ENCODE measurements around the gene DYRK1A. TPM values are rescaled to one million over a fixed set of nuclear protein-coding genes. Genes with fewer than 3 reads are reported as not detected.

Gene DYRK1A
- total RNA-seq, 1 donor from 2014 or later = 50.3 TPM

GRCh38 chr21:37432710-37433455 is 66.3 kb downstream of the DYRK1A start:
- H3K27me3 Mint-ChIP-seq (ENCODE audit: low read depth) = no peaks in the 10 kb centered on the region
- no peak for DNase-seq (ENCODE audit: low spot score)
- H3K4me1 Mint-ChIP-seq (ENCODE audit: low read depth) = peaks cover 27% of the 10 kb centered on the region
- no peak overlapping the region for H3K4me3 Mint-ChIP-seq (ENCODE audit: unreplicated experiment)
- peaks cover 2% of the 10 kb centered on the region for H3K36me3 Mint-ChIP-seq (ENCODE audit: low read depth)
- H3K27ac Mint-ChIP-seq (ENCODE audit: unreplicated experiment) = no peak overlapping the region
- no peaks in the 10 kb centered on the region for H3K9me3 Mint-ChIP-seq (ENCODE audit: low read depth)
- no peak for TF ChIP-seq CTCF (IDR thresholded peaks at IDR 0.05)

DNA sequence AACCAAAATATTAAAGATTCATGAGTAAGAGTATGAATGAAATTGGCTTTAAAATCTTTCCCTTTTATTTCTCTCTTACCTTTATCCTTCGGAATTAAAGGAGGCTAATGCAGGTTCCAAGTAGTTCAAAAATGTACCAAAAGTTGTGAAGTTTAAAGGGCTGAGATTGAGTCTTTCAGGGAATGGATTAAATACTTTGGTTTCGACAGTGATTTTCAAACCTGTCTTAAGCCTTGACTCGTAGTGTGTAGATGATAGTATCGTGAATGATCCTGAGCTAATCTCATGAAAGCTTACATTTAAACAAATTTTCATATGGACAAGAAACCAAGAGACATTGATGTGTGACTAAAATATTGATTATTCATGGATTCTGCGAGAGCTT is 66.9 kb downstream of the DYRK1A start:
- H3K9me3 Mint-ChIP-seq (ENCODE audit: low read depth) = no peaks in the 10 kb centered on the region
- no peaks in the 10 kb centered on the region for H3K27me3 Mint-ChIP-seq (ENCODE audit: low read depth)
- DNase-seq (ENCODE audit: low spot score) = no peak
- H3K36me3 Mint-ChIP-seq (ENCODE audit: low read depth) = peaks cover 2% of the 10 kb centered on the region
- TF ChIP-seq CTCF (IDR thresholded peaks at IDR 0.05) = no peak
- H3K4me1 Mint-ChIP-seq (ENCODE audit: low read depth) = peaks cover 33% of the 10 kb centered on the region
- no peak overlapping the region for H3K4me3 Mint-ChIP-seq (ENCODE audit: unreplicated experiment)
- H3K27ac Mint-ChIP-seq (ENCODE audit: unreplicated experiment) = no peak overlapping the region

DNA sequence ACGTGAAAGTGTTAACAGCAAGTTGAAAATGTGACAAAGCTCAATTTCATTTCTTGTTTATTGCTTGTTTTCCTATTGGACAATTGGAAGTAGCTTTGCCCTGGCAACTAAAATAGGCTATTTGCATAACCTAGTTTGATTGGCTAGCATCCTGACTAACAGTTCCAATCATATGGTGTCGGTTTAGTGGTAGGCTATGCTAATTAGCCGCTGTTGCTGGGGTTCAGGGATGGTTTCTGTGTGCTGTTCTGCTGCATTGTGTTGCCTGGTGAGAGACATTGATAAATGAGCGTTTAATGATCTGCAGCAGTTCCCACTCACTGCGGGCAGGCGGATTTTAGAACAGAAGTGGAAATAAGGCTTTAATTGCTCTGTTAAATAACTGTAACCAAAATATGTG is 68.5 kb downstream of the DYRK1A start:
- no peak overlapping the region for H3K27ac Mint-ChIP-seq (ENCODE audit: unreplicated experiment)
- no peaks in the 10 kb centered on the region for H3K9me3 Mint-ChIP-seq (ENCODE audit: low read depth)
- H3K4me3 Mint-ChIP-seq (ENCODE audit: unreplicated experiment) = no peak overlapping the region
- no peak for TF ChIP-seq CTCF (IDR thresholded peaks at IDR 0.05)
- H3K4me1 Mint-ChIP-seq (ENCODE audit: low read depth) = peaks cover 43% of the 10 kb centered on the region
- H3K27me3 Mint-ChIP-seq (ENCODE audit: low read depth) = no peaks in the 10 kb centered on the region
- H3K36me3 Mint-ChIP-seq (ENCODE audit: low read depth) = peaks cover 2% of the 10 kb centered on the region
- DNase-seq (ENCODE audit: low spot score) = no peak

DNA sequence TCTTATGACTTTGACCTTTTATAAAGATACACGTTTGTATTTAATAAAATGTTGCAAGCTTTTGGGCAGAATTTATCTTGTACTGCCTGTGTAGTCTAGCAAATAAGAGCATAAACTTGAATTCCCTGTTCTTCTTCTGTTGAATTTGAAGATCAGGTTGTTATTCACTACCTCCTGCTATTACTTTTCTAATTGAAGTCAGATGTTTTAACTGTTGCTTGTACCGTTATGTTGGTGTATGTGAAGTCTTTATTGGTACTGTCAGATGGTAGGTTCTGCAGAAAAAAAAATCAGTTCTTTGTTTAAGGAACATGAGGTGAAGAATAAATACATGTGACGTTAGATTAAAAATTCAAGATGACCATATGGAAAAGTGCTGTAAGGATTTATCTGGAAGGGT is 69.1 kb downstream of the DYRK1A start:
- Mint-ChIP-seq H3K9me3 (ENCODE audit: low read depth) (no peaks in the 10 kb centered on the region), H3K27me3 (ENCODE audit: low read depth) (no peaks in the 10 kb centered on the region), H3K4me1 (ENCODE audit: low read depth) (peaks cover 39% of the 10 kb centered on the region), H3K4me3 (ENCODE audit: unreplicated experiment) (no peak overlapping the region), H3K36me3 (ENCODE audit: low read depth) (peaks cover 2% of the 10 kb centered on the region), H3K27ac (ENCODE audit: unreplicated experiment) (no peak overlapping the region)
- DNase-seq (ENCODE audit: low spot score) = no peak
- no peak for TF ChIP-seq CTCF (IDR thresholded peaks at IDR 0.05)

DNA sequence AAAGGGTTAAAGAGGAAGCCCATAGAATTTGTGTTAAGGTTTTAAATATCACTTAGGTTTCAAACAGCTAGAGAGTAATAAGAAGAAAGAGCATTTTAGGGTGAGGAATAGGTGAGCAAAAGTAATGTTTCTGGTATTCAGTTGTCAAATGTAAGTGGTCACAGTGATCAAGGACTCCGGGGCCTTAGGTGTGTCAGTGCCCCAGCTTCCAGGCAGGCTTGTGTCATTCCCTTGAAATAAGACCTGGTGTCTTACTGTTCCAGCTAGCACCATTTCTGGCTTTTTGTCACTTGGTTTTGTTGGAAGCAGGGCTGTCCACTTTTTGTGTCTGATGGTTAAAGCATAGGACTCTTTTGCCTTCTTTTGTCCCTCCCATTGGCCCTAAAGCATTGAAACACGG is 69.6 kb downstream of the DYRK1A start:
- Mint-ChIP-seq H3K36me3 (ENCODE audit: low read depth) (peaks cover 2% of the 10 kb centered on the region), H3K27me3 (ENCODE audit: low read depth) (no peaks in the 10 kb centered on the region), H3K27ac (ENCODE audit: unreplicated experiment) (no peak overlapping the region), H3K4me3 (ENCODE audit: unreplicated experiment) (no peak overlapping the region), H3K4me1 (ENCODE audit: low read depth) (peaks cover 35% of the 10 kb centered on the region), H3K9me3 (ENCODE audit: low read depth) (no peaks in the 10 kb centered on the region)
- TF ChIP-seq CTCF (IDR thresholded peaks at IDR 0.05) = no peak
- no peak for DNase-seq (ENCODE audit: low spot score)
